CMK (cell line): Measurements from ENCODE around the gene MYBPHL.

ENCODE experiments used
- DNase-seq: peaks from one replicate; pipeline ENCODE4 v3.0.0-alpha.2; 2010; ENCODE audit warnings: low read depth

Gene MYBPHL, protein sequence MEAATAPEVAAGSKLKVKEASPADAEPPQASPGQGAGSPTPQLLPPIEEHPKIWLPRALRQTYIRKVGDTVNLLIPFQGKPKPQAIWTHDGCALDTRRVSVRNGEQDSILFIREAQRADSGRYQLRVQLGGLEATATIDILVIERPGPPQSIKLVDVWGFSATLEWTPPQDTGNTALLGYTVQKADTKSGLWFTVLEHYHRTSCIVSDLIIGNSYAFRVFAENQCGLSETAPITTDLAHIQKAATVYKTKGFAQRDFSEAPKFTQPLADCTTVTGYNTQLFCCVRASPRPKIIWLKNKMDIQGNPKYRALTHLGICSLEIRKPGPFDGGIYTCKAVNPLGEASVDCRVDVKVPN

GRCh38 chr1:109306832-109307273, at the start of gene MYBPHL:
MYBPHL (minus strand) TSS chr1:109307011; CDS start chr1:109306991, 20 bp downstream.
- DNase-seq = no peak

GRCh38 chr1:109356505-109356904, 49.7 kb upstream of the MYBPHL start:
- DNase-seq = no peak

DNA sequence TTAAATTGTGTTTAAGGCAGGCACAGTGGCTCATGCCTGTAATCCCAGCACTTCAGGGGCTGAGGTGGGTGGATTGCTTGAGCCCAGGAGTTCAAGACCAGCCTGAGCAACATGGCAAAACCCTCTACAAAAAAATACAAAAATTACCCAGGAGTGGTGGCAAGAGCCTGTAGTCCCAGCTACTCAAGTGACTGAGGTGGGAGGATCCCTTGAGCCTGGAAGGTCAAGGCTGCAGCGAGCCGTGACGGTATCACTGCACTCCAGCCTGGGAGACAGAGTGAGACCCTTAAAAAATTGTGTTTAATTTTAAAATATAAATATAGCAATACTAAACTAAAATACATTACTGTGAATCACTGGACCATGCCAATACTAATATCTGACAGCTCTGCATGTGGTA, 48.1 kb upstream of the MYBPHL start:
- DNase-seq = no peak

GRCh38 chr1:109351457-109351856, 44.6 kb upstream of the MYBPHL start:
- no peak for DNase-seq

GRCh38 chr1:109350655-109351054, 43.8 kb upstream of the MYBPHL start:
- no peak for DNase-seq

- DNase-seq = no peak
Measured at GRCh38 chr1:109350182-109350581, 43.4 kb upstream of the MYBPHL start.

DNA sequence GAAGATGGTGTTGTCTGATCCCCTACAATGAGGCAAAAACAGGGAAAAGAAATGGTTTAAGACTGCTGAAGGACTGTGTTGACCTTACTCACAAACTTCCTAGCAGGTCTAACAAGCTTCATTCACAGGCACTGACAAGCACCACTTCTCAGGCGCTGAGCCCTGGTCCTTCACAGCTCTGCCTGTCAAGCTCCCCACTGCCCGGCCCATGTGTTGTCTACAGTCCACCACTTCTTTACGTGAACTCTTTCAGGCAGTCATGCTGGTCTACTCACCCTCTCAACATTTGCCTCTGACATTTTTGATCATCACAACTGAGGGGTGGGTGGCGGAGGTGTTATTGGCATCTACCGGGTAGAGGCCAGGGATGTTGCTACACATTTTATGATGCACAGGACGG, 40.7 kb upstream of the MYBPHL start:
- no peak for DNase-seq

DNA sequence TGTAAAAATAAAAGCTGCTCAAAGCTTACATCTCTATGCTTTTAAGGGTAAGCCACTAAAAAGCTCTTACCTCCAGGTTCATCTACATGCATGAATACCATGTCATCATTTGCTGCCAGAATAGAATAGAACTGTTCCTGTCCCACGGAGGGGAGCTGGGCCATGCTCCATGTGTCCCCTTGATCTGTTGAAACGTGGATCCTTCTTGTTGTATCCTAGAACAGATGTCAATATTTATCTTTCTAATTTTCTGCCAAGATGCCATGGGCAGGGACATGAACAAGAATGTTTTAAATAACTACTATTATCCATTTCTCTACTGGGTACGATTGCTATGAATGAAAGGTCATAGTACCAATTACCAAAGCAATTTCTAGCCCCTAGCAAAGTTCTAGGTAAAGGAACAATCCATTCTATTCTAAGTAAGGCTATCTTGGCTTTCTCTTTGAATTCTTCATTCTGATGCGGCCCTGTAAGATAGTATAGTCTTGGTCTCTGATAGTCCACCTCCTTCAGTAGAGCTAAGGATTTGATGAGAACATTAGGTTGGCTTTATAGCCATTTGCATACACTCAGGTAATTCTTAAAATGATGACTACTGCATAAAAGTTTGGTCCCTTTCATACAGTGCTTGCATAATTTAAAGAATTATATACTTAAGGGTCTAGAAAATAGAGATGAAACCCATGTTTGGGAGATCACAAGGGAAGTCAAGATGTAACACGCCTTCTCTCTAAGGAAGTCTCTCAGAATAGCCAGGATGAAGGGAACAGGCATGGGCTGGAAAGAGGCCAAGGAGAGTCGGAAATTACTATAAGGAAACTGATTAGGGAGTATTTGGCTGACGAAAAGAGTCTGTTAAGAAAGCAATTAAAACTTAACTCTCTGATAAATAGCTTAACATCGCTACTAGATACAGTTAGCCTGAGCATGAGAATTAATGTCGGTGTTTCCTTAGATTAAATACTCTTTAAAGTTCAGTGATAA, 35.4 kb upstream of the MYBPHL start:
- no peak for DNase-seq

- DNase-seq = no peak
Measured at GRCh38 chr1:109338608-109339007, 31.8 kb upstream of the MYBPHL start.

- no peak for DNase-seq
Measured at GRCh38 chr1:109338091-109338490, 31.3 kb upstream of the MYBPHL start.

GRCh38 chr1:109335091-109335490, 28.3 kb upstream of the MYBPHL start:
- no peak for DNase-seq

- DNase-seq = no peak
Measured at GRCh38 chr1:109331113-109331512, 24.3 kb upstream of the MYBPHL start.

- no peak for DNase-seq
Measured at GRCh38 chr1:109327285-109327684, 20.5 kb upstream of the MYBPHL start.

DNA sequence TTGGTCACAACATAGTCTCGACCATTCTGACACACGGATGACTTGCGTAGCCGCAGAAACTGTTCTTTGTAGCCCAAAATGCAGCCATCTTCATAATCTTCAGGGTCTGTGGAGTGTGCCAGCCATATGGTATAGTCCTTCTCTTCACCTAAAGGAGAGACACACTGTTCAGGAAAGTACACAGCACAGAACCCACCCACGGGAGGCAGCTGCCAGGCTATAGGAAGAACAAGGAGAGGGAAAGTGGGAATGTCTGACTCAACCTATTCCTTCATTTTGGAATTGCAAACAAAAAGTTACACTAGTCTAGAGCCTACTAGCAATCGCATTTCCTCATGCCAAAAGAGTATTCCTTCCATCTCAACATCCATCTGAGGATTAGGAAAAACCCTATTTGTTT, 16.2 kb upstream of the MYBPHL start:
- no peak for DNase-seq

GRCh38 chr1:109319114-109319513, 12.3 kb upstream of the MYBPHL start:
- DNase-seq = no peak

GRCh38 chr1:109316506-109316905, 9.7 kb upstream of the MYBPHL start:
- peak; percentile 18 for DNase-seq

DNA sequence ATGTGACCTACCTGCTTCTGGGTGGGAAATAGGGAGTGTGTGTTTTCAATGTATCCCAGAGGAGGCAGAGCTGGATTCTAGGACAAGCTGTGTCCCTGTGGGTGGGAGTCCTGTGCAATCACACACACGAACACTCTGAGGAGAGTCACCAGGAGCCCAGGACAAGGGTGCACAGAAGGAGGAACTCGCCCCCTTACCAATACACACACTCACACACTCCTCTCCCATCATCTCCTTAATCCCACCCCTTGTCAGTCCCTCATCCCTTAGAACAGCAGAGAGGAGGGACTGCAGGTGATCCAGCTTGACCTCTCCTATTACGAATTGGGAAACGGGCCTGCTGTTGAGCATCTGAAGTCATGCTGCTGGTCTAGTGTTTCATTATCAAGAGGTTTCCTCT, 8.5 kb upstream of the MYBPHL start:
- no peak for DNase-seq

DNA sequence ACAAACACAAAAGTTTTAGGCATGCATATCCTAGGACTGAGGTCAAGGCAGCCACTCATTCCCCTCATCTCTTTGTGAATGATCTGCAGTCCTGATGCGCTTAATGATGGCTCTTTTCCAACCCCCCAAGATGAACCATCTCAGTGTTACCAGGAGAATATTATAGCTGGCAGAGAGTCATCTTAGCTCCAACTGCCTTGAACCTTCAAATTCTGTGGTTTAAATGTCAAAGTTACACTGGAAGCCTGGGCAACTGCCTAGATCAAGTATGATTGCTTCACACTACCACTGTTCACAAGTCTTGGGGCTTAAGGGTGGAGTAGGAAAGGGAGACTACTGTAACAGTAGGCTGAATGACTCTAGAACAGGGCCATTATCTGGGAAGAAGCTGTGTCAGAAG, 8.0 kb upstream of the MYBPHL start:
- no peak for DNase-seq

GRCh38 chr1:109312978-109313775, 6.4 kb upstream of the MYBPHL start:
- DNase-seq = no peak

- DNase-seq = no peak
Measured at GRCh38 chr1:109312246-109312645, 5.4 kb upstream of the MYBPHL start.

- no peak for DNase-seq
Measured at GRCh38 chr1:109309347-109309746, 2.5 kb upstream of the MYBPHL start.
